ENCODE measurements around the gene TMEM63C.

The TMEM63C gene

GRCh38 chr14:77284066-77284465 lies 102.5 kb downstream of the TMEM63C start:
- DNase-seq, result no peak

GRCh38 chr14:77284466-77284865 lies 102.9 kb downstream of the TMEM63C start:
- no peak for DNase-seq

- no peak for DNase-seq
Measured at GRCh38 chr14:77286576-77286975, 105.0 kb downstream of the TMEM63C start.

GRCh38 chr14:77290705-77291104 lies 109.1 kb downstream of the TMEM63C start:
- no peak for DNase-seq

- DNase-seq, result no peak
Measured at GRCh38 chr14:77296155-77296554, 114.6 kb downstream of the TMEM63C start.

GRCh38 chr14:77296906-77297305 lies 115.3 kb downstream of the TMEM63C start:
- no peak for DNase-seq

GRCh38 chr14:77299771-77300170 lies 118.2 kb downstream of the TMEM63C start:
- DNase-seq, result no peak

GRCh38 chr14:77301103-77301502 lies 119.5 kb downstream of the TMEM63C start:
- peak; percentile 71 for DNase-seq

- peak; percentile 83 for DNase-seq
Measured at GRCh38 chr14:77302926-77303325, 121.3 kb downstream of the TMEM63C start.

- peak; percentile 97 for DNase-seq
Measured at GRCh38 chr14:77303417-77304156, 122.0 kb downstream of the TMEM63C start.

- no peak for DNase-seq
Measured at GRCh38 chr14:77305696-77306095, 124.1 kb downstream of the TMEM63C start.

- DNase-seq, result no peak
Measured at GRCh38 chr14:77306416-77306815, 124.8 kb downstream of the TMEM63C start.

GRCh38 chr14:77306851-77307496 lies 125.4 kb downstream of the TMEM63C start:
- DNase-seq, result no peak
